OCI-LY3 (cell line): ENCODE results near the gene PCLO.

Experiments
- CTCF ChIP-seq: fragments of 200-600, 300-600 bp; sonication (generic); IDR thresholded peaks from 2 replicates; pipeline ENCODE4 v1.5.1; 2014; ENCODE audit warnings: antibody characterized with exemption, low read length, low read depth
- EZH2phosphoT487 ChIP-seq: fragments of 200-600 bp; shearing (Covaris generic); IDR thresholded peaks from 2 replicates; pipeline ENCODE4 v1.6.1; 2018; ENCODE audit warnings: antibody characterized with exemption, mixed run types, low read depth

GRCh38 chr7:82713506-82713905, 449.2 kb downstream of the PCLO start:
- TF ChIP-seq CTCF: no peak
- no peak for TF ChIP-seq EZH2phosphoT487
